Hindlimb muscle (tissue), 1 donor: ENCODE measurements around the gene CNGA3. TPM values are rescaled to one million over a fixed set of nuclear protein-coding genes. Genes with fewer than 3 reads are reported as not detected.

Experiments used
- DNase-seq: peaks from one replicate; pipeline ENCODE4 v3.0.0-alpha.2; 2013
- polyA plus RNA-seq: library from polyadenylated mRNA; unstranded; fragments of 120-200 nt; gene quantifications from one replicate; pipeline ENCODE4 v1.2.1, GENCODE V29; 2013; ENCODE audit not compliant: insufficient read length

Gene CNGA3
- polyA plus RNA-seq, 1 donor, result 0.57 TPM

DNA sequence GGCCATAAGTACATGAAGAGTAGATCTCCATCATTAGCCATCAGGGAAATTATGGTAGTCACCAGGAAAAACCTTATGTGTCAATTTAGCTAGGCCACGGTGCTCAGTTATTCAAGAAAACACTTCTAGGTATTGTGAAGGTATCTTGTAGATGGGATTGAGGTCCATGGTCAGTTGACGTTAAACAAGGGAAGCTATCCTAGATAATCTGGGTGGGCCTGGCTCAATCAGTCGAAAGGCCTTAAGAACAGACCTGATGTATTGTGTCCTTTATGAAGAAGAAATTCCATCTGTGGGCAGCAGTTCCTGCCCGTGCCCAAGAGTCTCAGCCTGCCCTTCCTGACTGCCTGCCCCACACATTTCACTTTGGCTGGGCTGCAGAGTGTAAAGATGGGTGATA, 16.7 kb upstream of the CNGA3 start:
- DNase-seq, result no peak

GRCh38 chr2:98332989-98333388, 13.3 kb upstream of the CNGA3 start:
- DNase-seq, result no peak

DNA sequence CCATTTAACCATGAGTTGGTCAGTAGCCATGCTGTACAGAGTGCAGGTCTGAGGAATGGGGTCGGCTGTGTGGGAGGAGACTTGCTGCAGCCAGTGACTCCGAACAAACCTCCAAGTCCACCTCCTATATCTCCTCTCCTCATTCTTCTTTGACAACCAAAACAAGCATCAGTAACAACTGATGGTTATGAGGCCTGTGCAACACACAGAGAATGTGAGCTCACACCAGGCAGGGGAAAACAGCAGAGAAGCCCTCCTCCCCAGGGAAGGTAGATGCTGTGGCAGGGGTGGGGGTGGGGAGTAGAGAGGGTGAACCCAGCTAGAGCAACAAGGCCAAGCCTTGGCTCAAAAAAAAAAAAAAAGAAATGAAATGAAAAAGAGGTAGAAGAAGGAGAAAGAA, 12.3 kb upstream of the CNGA3 start:
- no peak for DNase-seq

- DNase-seq, result no peak
Observed at GRCh38 chr2:98334439-98335078, 11.7 kb upstream of the CNGA3 start.

DNA sequence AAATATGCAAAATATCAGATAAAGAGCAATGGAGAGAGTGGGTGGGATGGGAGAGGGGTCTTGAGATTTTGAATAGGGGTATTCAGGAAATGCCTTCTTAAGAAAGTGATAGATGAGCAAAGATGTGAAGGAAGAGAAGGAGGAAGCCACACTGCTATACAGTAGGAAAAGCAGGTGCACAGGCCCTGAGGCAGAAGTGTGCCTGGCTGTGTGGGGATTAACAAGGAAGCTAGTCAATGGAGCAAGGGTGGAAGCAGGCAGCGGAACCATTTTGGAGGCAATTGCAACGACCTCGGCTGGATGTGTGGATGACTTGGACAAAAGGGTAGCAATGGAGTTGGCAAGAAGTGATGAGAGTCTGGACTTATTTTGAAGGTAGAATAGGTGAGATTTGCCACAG, 11.0 kb upstream of the CNGA3 start:
- no peak for DNase-seq

DNA sequence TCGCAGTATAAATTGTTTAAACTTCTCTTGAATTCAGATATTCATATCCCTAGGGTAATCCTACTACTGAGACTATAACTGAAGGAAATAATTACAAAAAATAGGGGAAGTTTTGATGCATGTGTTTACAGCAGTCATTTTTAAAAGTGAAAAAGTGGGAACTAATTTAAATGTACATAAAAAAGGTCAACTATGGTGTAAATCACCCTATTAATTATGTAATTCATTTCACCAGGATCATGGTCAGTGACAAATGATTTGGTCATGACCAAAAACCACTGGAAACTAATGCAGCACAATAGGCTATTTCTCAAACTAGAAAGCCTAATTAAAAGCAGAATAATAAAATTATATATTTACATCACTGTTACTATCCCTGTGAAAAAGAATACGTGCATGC, 5.0 kb upstream of the CNGA3 start:
- DNase-seq, result no peak

DNA sequence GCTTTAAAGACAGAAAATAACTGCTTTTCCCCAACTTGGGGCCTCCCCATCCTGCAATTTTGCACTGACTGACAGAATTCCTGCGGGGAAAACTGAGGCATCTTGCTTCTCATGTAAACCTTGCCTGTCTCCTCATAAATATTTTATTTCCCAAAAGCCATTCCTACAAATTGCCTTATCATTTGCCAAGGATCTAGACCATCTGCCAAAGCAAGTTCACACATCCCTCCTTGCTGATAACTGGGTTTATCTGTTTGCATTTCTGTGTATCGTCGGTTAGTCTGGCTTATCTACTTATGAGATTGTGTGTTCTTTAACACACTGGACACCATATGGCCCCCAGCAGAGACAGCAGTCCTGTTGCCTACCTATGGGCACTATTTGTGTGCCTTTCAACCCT, 3.0 kb upstream of the CNGA3 start:
- no peak for DNase-seq

DNA sequence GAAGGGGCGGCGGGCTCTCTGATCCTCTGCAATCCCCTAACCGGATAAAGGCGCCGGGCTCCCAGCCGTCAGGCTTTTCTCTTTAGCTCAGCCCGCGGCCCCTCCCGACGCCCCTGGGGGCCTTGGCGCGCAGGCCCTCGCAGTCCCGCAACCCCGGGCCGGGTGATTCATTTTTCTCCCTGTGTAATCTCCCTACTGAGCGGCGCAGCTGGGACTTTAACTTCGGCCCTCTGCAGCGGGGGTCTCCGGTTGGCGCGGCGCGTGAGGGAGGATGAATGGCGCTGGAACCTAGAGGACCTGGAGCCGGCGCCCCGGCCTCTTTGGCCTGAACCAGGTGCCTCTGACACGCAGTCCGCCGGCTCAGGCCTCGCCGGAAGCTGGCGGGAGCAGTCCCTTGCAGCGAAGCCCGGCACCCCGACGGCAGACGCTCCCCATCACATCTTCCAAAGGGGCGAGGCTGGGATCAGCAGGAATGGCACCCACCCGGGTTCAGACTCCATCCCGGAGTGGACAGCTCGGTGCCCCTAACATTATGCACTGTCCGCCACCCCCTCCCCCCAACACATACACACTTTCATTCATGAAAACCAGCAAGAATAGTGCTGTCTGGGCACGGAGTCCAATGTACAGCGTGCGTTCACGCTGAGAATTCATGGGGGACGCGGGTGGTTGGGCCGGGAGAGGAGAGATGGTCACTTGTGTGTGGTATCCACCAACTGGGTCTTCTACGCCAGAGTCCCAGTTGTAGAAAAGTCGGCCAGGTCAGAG, 1.2 kb downstream of the CNGA3 start:
- DNase-seq, result no peak

DNA sequence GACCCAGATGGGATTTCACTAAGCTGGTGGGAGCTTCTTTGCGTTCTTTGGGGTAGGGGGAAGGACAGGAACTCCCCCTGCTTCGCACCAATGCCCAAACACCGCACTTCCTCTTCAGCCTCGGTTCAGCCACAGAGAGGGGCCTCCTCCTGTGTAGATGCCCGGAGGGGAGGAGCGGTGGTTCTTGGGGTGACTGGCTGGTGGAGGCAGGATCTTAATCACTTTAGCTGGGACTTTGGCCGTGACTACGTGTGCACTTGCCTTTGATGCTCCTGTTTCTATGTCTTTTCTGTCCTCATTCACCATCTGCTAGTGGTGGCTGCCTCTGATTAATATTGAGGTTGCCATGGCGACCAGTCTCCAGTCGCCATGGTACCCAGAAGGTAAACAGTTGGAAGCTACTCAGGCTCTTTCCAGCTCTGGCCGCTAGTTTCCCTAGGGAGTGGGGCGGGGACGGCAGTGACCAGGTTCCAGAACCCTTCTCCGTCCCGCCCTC, 1.9 kb downstream of the CNGA3 start:
- DNase-seq, result no peak

- no peak for DNase-seq
Observed at GRCh38 chr2:98350411-98350810, 4.2 kb downstream of the CNGA3 start.

DNA sequence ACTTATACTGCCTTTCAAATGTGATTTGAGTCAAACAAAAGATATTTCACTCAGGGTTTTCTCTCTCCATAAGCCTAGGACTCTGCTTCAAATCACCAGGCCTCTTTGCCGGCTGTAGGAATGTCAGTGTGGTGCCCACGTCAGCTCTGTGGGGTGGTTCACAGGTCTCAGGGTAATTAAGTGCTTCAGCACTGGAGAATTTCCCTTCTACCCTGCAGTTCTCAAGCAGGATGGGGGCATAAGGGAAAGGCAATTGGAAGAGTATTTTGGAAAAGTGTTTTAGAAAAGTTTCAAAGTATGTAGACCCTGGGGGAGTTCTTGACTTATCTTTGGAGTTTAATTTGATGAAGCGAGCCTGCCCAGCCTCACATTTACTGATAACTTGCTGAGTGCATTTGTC, 9.6 kb downstream of the CNGA3 start:
- no peak for DNase-seq

- no peak for DNase-seq
Observed at GRCh38 chr2:98356729-98357128, 10.5 kb downstream of the CNGA3 start.

- DNase-seq, result no peak
Observed at GRCh38 chr2:98357849-98358248, 11.6 kb downstream of the CNGA3 start.

GRCh38 chr2:98359986-98360385, 13.7 kb downstream of the CNGA3 start:
- no peak for DNase-seq

GRCh38 chr2:98367721-98368120, 21.5 kb downstream of the CNGA3 start:
- no peak for DNase-seq

GRCh38 chr2:98369710-98370239, 23.5 kb downstream of the CNGA3 start:
- no peak for DNase-seq

DNA sequence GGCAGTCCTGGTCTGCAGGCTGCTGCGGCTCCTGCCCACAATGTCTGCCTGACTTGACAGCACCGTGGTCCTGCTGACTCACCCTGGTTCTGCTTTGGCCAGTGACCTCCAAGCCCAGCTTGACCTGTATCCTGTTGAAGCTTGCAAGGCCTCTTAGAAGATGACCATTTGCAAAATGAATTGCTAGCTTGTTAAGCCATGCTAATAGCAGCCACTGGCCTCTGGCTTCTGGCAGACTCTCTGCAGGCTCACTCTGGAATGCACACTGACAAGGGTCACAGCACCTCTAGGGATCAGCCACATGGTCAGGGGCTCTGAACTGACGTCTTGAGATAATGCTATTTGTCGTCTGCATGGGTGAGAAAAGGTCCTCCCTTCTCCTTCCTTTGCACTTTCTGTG, 25.9 kb downstream of the CNGA3 start:
- no peak for DNase-seq

DNA sequence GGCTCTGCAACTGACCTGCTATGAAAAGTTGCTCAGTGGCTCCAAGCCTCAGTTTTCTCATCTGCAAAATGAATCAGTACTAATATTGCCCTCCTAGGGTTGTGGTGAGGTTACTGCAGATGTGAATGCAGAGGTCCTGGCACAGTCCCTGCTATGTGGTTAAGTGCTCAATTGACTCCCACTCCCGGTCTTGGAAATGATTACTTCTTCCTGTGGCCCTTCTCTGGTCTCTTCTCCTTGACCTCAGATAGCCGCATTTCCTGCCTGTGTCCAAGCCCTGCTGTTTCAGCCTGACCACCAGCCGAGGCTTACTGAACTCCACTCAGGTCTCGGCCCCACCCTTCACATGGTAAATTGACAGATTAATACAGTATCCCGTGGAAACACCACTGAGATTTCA, 26.3 kb downstream of the CNGA3 start:
- DNase-seq, result no peak

DNA sequence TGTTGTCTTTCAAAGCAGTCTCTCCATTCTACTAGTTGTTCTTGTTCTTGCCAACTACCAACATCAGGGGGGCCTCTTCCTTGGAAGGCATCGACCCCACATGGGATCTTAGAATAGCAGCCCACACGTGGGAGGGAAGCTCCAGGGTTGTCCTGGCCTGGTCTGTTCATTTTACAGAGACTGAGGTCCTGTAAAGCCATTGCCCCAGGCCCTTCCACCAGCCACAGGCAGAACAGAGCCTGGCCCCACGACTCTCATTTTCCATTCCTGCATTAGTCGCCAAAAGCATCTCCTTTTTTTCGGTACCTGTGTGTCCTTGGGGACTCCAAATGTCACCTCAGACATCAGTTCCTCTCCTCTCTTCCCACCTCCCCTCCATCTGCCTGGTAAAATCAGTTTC, 28.0 kb downstream of the CNGA3 start:
- DNase-seq, result no peak

- DNase-seq, result no peak
Observed at GRCh38 chr2:98374958-98375570, 28.8 kb downstream of the CNGA3 start.

DNA sequence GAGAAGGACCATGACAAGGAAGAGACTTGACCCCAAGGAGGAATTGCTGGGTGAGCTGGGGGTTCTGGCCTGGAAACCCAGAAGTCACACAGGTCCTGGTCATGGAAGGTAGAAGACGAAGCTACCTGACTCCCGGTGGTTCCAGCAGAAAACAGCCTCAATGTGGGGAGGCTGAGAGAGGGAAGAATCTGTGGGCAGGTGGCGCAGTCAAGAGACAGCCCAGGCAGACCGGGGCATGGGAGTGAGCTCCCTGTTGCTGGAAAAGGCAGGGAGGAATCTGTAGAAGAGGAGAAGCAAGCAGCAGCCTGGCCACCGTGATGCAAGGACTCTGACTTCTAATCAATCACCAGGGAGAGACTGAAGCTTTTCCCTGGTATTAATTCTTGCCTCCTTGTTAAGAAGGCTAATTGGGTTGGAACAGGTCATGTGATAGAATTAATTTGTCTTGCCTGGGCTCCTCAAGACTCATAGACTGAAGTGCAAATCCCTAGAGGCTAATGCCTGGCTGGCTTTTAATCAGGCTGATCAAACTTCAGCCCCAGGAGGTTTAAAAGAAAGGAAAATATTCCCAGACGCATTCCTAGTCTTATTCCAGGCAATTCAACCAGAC, 30.1 kb downstream of the CNGA3 start:
- no peak for DNase-seq

GRCh38 chr2:98376996-98377395, 30.7 kb downstream of the CNGA3 start:
- DNase-seq, result no peak

DNA sequence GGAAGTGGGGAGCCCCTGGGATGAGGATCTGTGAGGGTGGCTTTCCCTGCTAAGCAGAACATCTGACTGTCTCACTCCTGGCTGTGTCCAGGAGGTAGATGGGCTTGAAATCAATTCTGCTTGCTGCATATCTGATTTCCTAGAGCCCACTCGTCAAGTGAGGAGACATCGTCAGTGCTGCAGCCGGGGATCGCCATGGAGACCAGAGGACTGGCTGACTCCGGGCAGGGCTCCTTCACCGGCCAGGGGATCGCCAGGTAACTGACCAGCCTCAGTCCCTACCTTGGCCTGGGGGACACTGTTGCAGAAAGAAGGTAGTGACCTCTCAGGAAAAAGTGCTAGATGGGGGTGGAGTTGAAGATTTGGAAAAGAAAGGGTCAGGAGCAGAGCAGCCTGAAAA, 31.3 kb downstream of the CNGA3 start:
- DNase-seq, result no peak
